Stimulated activated CD4-positive, alpha-beta T cell treated with anti-CD3 and anti-CD28 coated beads, Interleukin-4, amount 100 ng/mL, for 24 hours (primary cell): ENCODE measurements around the gene LRRC4C.

ENCODE experiments used
- DNase-seq: peaks from one replicate; pipeline ENCODE4 v3.0.0-alpha.2; 2020

The LRRC4C gene

DNA sequence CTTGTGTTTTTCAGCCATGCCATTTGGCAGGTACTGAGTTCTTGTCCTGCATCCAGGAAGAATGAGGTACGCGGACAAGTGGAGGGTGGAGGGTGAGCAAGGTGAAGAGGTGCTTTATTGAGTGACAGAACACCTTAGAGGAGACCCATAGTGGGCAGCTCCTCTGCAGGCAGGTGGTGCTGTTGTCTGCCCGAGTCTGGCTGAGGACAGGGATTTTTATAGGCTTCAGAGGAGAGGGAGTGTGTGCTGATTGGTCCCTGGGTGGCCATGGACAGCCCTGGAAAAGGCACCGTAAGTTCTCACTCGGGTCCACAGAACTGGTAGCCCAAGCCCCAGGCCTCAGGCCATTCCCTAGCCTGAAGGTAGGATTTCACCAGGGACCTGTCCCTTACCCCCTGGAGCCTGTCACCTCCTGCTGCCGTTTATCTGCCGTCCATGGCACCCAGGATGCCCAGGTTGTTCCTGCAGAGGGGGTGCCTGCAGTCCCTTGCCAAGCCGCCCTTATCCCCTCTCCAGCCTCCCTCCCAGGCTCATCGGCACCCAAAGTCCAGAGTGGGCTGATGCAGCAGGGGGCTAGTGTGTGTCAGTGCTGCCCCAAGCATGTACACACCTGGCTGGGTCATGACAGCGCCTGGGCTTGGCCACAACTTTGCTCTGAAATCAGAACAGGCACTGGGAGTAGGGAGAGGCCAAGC lies 213.6 kb downstream of the LRRC4C start:
- DNase-seq = no peak

DNA sequence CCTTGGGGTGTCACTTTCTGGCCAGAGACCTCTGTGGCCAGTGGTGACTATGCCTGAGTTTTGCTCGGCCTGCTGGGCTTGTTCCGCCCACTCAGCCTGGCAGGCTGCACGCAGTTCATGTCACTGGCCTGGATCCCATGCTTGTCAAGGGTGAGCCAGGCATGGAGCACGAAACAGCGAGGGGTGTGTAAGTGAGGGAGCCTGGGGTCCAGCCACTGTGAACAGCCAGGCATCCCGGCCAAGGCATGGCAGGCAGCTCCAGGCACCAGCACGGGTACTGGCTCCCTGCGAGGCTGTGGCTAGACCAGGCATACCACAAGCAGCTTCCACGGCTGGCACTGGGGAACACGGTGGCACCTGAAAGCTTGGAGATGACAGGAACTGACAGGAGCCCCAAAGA lies 214.3 kb downstream of the LRRC4C start:
- DNase-seq = no peak

DNA sequence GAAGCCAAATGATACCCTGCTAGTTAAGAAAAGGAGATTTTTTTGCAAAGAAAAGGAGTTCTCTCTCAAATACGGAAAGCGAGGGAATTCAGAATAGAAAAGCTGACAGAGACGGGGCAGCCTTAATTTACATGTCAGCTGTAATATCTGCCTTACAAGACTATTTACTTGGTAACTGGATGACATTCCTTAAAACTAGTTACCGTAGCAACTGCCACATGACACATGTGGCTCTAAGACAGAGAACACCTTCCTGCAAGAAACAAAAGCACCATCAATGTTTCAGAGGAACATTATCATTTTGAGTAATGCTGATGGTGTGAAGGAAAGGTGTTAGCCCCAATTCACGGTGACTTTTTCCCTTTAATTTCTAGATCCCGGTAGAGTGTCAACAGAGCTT lies 222.1 kb downstream of the LRRC4C start:
- DNase-seq = no peak

DNA sequence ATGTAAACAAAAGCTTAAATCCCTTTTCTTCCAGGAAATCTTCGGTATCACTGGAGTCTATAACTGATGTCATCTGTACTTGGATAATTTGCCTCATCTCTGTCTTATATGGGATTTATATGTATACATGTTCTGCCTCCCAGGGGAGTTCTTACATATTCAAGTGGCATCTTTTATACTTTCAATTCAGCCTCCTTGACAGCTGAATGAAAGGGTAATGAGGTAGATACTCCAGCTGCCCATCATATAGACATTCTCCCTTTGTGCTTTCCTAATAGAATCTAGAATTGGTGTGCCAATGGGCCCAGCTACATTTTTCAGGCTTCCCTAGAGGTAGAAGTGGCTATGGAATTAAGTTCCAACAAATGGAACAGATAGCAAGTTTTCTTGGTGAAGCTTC lies 223.8 kb downstream of the LRRC4C start:
- DNase-seq = no peak

DNA sequence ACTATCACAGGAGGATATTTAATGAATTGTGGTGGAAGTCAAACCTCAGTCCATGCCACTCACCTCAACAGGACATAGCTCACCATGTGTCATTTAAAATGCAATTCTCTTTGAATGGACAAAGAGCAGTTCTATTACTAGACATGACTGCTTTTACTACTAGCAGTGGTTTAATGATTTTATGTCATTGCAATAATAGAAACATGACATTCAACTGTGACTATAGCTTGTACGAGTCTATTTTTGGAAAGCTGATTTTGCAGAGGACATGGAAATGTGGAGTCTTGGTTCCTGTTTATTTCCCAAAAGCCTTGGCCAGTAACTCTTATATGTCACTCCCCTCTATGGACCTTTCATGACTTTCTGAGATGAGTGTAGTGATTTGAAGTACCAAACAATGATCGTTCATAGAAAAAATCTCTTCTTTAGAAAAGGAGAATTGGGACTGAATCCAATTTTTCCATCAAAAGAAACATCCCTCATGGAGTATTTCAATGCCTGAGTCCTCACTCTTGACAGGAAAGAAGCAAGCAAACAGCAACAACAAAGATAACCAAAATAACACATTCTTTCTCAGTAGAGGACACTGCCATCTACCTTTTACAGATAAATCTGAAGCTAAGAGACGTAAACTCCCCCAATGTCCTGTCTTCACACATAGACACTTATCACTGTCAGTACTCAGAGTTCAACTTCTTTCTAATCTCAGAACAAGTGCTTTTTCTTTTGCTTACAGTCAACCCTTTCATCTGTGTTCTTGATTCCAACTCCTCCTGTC lies 233.4 kb downstream of the LRRC4C start:
- DNase-seq = no peak

DNA sequence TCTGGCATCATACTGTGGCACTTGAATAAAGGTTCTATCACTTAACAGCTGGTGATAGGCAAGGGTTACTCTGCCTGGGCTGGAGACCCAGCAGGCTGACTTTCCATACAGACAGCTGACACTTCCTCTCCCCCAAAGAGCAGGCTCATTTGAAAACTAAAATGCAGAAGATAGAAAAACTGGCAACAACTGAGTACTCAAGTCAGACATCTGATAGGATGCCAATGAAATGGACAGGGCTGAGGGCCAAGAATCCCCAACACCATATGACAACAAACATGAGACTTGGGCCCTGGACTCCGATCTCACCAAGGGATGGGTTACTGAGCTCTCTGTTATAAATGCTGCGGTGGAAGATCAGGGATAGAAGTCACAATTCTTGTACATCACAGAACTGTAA lies 237.2 kb downstream of the LRRC4C start:
- no peak for DNase-seq

DNA sequence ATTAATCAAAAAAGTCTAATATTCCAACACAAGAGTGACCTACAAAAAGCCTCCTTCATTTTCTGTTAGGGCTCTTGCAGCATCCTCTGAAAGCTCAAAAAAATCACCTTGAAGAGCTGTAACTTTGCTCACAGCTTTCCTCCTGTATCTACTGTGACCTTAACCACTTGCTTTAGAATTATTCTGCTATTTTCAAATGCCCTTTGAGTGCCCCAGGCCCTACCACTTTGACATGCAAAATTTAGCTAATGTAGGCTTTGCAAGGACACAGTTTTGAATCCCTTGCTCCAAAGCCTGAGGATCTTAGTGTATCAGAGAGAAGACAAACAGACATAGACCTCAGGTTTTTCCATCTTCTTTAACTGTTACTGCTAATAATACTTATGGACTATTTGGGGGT lies 253.1 kb downstream of the LRRC4C start:
- no peak for DNase-seq

DNA sequence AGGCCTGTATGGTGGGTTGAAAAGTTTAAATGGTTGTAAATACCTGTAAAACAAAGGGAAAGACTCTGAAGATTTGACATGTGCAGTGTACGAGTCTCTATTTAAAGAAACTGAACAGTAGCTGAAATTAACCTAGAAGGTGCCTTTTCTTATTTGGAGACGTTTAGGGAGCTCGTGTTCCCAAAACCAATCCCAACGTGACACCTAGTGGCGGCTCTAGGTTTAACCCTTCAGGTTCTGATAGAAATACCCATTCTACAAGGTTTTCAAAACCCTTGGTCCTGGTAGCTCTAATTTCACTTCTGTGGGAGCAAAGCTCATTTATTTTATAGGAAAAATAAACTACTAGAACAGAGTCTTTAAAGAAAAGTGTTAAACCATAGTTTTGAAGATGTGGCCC lies 258.3 kb downstream of the LRRC4C start:
- DNase-seq = no peak

DNA sequence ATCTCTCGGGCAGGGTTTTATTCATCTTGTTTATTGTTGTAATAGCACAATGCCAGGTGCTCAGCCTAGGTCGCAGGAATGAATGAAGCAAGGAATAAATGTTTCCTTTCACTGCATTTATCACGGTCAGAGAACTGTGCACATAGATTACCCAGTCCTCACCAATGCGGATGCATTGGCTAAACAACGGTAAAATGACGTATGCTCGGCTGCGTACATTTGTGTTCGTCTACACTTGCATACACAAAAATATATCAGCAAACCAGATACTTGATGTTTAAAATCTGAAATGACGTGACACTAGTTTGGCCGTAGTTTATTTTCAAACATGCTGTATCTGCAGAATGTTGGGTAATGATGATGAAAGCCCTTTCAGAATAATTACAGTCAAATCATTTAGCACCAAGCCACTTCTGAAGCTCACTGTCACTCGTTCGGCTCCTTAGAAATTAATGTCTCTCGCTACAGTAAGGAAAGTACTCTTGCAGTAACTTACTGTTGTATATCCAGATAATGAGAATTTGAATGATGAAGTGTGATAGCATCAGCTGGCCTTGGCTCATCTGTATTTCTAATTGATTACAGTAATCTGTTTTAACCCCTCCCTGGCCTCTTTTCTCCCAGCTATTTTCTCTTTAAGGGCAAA lies 268.9 kb downstream of the LRRC4C start:
- no peak for DNase-seq

DNA sequence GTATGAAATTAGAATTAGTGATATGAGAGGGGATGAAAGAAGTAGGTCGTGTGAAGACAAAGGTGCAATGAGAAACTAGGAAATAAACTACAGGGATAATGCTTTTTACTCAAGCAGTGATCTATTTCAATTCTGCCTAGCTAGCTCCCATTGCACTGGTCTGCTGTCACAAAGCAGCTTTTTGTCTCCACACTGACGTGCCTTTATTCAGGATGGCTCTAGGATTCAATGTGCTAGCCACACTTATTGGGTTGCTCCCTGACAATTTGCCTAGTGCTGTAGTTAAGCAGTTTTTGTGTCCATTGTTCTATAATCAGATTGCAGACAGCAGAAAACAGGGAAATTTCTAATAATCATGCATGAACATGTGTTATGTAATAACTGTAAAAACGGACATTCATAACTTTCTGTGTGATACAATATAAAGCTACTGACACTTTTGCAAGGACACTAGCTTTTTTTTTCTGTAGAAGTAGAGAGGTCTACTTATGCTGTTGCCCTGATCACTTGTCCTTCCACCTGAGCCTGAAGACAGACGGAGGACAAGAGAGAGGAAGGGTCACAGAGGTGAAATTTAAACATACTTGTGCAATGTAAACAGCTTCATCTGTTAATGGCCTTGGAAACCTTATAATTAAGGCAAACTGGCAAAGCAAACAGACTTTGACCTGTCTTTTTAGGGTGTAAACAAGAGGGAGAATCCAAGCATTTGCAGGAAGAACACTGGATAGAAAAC lies 269.6 kb downstream of the LRRC4C start:
- no peak for DNase-seq

DNA sequence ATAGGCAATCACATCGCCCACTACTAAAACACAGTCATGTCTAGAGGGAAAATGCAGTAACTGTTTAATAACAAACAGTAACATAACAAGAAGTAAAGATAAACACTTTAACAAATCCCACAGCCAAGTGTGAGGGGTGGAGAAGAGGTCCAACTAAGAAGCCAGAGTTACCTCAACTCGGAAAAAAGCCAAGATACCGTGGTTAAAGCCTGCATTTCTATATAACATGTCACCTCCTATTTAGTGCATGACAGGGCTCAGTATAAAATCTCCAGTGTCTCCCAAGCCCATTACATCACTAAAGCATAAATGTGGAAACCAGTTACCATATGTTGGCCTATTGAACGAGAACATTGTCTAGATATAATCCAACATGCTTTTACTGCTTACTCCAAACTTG lies 281.7 kb downstream of the LRRC4C start:
- no peak for DNase-seq

DNA sequence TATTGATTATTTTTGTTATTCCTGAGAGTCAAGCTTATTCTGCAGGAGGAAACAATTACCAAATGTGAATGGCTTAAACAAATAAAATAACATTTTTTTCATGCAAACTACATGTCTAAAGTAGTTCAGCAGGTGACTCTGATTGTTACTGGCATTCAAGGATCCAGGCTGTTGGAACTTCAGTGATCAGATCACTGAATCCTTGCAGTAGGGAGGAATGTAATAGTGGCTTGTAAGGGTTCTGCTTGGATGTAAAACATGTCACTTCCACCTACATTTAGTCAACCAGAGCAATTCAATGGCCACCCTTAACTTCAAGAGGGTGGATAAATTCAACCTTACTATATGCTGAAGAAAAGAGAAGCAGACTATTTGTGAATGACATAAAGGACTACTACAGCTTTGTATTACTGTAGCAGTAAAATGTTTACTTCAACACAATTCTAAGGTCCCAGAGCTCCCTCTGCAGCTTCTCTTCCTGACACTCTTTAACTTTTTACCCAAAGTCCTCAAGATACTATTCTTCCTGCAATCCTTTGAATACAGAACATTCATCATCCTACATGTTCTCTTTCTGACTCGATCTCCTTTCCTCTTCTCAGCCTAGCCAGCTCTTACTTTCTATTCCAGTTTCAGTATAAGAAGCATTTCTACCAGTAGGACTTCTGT lies 284.0 kb downstream of the LRRC4C start:
- no peak for DNase-seq

DNA sequence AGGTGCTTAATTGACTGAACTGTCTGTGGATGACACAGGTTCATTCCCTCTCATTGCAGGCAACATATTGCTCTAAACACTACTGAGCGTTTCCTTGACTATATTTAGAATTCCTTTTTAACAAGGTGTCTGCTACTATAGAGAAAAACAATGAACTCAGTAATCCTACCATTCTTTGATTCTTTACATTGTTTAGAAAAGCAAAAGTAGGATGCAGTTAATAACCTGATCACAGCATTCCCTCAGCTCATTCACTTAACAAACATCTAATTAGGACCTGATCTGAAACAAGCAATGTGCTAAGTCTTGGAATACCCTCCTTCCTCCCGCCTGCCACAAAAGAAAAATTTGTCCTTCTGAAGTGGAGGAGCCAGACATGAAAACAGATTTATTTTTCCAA lies 313.1 kb downstream of the LRRC4C start:
- DNase-seq = no peak

DNA sequence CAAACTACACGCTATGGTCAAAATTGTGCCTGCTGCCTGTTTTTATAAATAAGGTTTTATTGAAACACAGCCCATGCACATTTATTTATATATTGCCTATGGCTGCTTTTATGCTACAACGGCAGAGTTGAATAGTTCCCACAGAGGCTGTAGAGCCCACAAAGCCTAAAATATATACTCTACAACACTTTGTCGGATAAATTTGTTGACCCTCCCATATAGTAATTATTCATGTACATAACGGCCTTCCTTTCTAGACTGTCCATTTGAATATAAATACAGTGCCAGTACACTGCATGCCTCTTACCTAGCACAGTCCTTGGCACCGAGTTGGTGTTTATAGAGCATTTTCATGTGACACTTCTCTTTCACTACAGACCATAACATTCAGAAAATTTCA lies 314.0 kb downstream of the LRRC4C start:
- no peak for DNase-seq

DNA sequence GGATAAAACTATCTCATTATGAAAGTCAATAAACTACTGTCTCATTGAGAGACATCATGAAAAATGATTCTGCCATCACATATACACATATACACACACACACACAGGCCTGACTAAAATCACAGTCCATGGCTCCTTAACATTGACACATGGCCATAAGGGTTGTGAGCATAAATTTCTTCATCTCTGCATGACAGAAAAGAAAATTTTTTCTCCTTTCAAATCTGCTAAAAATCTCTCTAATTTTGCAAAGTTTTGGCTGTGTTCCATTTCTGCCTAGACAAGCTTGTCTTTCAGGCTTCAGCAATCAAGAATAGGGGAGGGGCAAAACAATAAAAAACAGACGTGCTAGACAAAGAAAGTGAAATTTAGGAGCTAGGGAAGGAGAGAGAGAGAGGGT lies 324.5 kb downstream of the LRRC4C start:
- no peak for DNase-seq

DNA sequence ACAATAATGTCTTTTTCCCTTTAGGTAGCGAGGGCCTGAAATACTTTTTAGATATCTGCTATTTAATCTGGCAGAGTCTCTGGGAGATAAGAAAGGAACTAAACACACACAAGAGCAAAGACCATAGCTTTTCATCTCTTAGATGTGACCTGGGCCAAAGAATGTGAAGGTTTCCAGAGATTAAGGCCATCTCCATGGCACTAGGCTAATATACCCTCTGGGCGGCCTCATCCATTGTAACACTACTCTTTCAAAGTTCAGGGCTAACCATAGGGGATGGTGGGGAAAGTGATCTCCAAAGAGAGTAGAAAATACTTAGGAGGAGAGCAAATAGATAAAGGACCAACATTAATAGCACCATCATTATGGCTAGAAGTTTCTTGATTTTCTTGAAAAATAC lies 326.4 kb downstream of the LRRC4C start:
- DNase-seq = no peak

DNA sequence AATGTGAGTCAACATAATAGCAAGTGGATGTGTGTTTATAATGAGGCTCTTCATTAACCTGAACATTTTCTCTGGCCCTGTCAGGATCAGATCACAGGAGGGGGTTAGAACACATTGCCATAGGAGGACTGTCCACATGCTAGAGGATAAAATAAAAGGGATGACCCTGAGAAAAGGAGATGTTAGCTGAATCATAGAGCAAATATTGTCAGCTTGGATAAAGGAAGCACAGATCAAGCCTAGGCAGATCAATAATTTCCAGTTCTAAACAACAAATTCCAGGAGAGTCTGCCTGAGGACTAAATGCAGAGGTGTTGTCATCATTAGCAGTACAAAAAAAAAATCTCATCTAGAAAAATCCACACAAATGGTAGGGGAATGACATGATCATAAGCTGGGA lies 337.9 kb downstream of the LRRC4C start:
- DNase-seq = no peak

DNA sequence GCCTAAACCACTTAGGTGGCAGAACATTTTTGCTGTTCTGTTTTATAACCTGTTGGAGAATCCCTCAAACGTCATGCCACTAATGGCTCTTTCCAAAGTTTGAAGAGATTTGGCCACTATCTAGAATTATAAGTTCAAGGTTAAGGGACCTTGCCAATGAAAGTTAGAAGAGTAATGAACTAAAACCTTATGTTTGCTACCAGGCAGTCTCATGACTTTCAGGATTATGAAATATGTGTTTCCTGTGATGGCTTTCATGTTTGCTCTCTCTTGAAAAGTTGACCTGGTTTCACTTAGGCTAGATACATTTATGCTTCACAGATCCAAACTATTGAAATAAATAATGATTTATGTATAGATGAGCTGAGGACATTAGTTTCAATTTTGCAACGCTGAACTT lies 340.0 kb downstream of the LRRC4C start:
- DNase-seq = no peak

DNA sequence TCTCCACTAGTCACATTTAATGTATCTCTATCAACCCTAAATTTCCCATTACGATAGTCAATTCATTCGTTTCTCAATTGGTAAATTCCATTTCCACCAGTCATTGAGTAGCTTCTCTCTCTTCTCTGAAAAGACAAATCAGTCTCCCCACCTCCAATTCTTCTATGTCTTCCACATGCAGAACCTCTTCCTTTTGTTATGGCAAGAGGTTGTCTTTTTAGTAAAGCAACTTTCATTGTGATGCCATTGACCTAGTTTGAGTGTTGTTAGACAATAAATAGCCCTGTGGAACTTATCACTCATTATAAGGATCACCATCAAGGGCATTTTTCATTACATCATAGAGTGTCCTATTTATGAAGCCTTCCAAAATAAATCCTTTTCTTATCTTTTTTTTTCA lies 340.9 kb downstream of the LRRC4C start:
- DNase-seq = no peak

DNA sequence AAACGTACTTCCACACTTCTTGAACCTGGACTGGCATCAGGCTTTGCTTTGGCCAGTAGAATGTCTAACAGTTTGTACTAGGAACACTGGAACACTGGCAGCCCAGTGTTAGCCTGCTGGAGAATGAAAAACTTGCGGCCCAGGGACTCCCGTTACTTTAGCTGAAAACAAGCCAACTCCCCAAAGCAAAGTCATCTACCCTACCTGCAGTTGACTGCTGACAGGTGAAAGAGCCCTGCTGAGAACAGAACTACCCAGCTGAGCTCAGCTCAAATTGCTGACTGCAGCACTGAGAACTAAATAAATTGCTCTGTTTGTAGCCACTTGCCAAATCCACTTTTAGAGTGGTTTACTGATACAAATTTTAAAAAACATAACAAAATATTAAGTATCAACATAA lies 342.5 kb downstream of the LRRC4C start:
- no peak for DNase-seq

DNA sequence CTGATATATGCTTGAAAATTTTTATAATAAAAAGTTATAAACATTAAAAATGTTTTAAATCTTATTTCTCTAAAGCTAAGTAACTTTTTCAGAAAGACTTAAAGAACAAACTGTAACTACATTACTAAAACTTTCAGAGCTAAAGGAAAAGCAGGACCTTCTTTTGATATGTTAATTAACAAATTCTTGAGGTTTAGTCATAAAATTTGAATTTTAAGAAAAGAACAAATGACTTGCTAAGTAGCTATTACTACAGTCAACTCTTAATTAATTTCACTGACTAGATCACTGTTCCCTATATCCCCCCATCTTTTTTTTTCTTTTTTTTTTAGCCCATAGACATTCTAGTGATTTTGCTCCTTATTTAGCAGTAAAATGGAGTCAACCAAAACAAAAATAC lies 344.4 kb downstream of the LRRC4C start:
- no peak for DNase-seq

DNA sequence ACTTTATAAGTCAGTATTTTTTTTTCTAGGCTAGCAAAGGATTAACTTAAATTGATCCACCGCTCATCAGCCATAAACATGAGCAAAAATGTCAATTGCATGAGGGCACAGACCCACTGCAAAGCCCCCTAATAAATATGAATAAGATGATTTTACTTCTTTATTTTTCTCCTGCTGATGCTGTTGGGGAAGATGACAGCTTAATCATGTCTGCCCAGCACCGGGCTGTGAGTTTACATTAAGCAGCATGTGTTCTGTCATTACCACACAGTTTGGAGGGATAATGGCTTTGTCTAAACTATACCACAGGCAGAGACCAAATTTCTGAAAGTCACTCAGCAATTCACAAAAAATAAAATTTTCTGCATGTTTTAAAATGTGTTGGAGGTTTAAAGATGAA lies 346.3 kb downstream of the LRRC4C start:
- DNase-seq = no peak

DNA sequence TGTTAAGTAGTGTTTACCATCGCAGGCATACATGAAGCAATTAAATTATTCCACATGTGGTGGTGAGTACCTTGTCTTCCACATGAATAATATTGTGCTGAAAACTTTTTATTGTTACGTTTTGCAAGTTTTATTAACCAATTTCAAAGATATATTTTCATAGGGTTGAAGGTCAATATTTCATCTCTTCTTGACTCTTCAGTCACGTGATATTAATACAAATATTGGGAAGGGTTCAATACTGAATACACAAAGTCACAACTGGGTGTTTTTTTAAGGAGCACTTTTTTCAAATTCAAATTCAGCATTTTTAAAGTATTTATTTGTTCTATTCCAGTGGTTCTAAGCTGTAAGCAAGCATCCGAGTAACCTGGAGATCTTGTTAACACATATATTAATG lies 348.9 kb downstream of the LRRC4C start:
- no peak for DNase-seq
